ENCODE measurements around the gene SRBD1. TPM values are rescaled to one million over a fixed set of nuclear protein-coding genes. Genes with fewer than 3 reads are reported as not detected.

Gene SRBD1
- total RNA-seq, 1 experiment from 2014 or later, result 20.6 TPM

Other genes with a start within 250 kb of the SRBD1 start
- 14.8 TPM for gene PRKCE, start 40.4 kb upstream of the SRBD1 start, total RNA-seq (2021; ENCODE audit: unreplicated experiment)

All from HCT116 (cell line).